ENCODE results near the gene FOXN1.

The FOXN1 gene

DNA sequence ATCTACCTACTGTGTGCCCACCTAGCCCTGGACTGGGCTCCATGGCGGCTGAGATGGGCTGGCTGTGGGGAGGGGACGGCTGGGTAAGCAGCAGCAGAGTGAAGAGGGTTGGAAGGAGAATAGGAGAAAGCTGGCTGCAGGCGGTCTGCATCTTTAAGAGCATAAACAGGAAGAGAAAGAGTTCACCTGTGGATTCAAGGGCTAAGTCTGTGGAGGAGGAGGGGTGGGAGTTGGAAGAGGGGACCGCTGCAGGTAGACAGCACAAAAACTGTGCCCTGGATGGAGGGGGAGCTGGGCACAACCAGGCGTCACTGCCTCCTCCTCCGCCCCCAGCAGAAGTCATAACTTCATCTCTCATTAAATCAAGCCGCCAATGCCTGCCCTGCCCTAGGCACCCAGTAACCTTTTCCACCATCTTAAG is 32.0 kb upstream of the FOXN1 start:
- H3K27me3 ChIP-seq (ENCODE audit: insufficient read depth, insufficient read length): no peaks in the 10 kb centered on the region
- no peak for TF ChIP-seq SUZ12 (IDR thresholded peaks at IDR 0.05; ENCODE audit: extremely low read depth, insufficient read depth, insufficient read length)
- TF ChIP-seq ZNF274 (IDR thresholded peaks at IDR 0.05; ENCODE audit: low read depth, low read length): no peak
- no peak for TF ChIP-seq YY1 (IDR thresholded peaks at IDR 0.05; ENCODE audit: insufficient read depth, insufficient read length)

DNA sequence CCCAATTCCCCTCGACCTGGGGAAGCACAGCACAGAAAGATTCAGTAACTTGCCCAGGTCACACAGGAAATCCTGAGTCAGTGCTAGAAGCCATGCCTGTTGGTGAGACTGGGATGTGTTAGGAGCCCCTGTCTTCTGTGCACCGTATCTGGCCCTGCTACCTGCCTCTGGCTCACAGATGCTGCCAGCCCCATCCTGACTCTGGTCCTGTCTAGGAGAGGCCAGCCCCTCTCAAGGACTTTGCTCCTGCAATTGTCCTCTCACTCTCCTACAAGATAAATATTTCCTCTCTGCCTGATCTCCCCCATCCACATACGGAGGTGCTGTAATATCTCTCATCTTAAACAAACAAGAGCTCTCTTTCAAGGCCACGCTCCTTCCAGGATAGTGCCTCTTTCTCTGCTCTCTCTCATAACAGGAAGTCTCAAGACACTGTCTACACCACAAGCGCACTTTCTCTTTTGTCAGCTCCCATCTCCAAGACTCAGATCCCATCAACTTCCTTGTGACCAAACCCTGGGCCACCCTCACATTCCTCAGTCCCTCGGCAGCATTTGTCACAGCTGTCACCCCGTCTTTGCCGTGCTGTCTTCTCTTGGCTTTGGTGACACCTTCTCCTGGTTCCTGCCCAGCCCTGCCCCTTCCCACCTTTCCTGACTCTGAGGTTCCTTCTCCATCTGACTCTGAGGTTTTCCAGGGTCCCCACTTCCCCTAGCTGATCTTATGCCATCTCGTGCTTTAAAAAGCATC is 30.8 kb upstream of the FOXN1 start:
- peaks cover 6% of the 10 kb centered on the region for H3K4me1 ChIP-seq (ENCODE audit: insufficient read depth, insufficient read length)
- no peak overlapping the region for H3K4me3 ChIP-seq (ENCODE audit: insufficient read length, low read depth)
- H3K9ac ChIP-seq (ENCODE audit: insufficient read length, low read depth): no peak overlapping the region
- H3K9me3 ChIP-seq (ENCODE audit: insufficient read depth, low read length): no peaks in the 10 kb centered on the region
- H3K36me3 ChIP-seq (ENCODE audit: insufficient read depth, insufficient read length, low read length): no peaks in the 10 kb centered on the region
- TF ChIP-seq YY1 (IDR thresholded peaks at IDR 0.05; ENCODE audit: insufficient read depth, insufficient read length): no peak
- TF ChIP-seq SUZ12 (IDR thresholded peaks at IDR 0.05; ENCODE audit: extremely low read depth, insufficient read depth, insufficient read length): no peak
- TF ChIP-seq ZNF274 (IDR thresholded peaks at IDR 0.05; ENCODE audit: low read depth, low read length): no peak
- DNase-seq (ENCODE audit: low read depth, low spot score): no peak
- no peaks in the 10 kb centered on the region for H3K27me3 ChIP-seq (ENCODE audit: insufficient read depth, insufficient read length)

More for the DNA sequence above, 32.0 kb upstream of the FOXN1 start:
- Histone ChIP-seq H3K4me1 (ENCODE audit: insufficient read depth, insufficient read length) (peaks cover 6% of the 10 kb centered on the region), H3K9me3 (ENCODE audit: insufficient read depth, low read length) (no peaks in the 10 kb centered on the region), H3K9ac (ENCODE audit: insufficient read length, low read depth) (no peak overlapping the region), H3K4me3 (ENCODE audit: insufficient read length, low read depth) (no peak overlapping the region), H3K36me3 (ENCODE audit: insufficient read depth, insufficient read length, low read length) (no peaks in the 10 kb centered on the region)
- no peak for DNase-seq (ENCODE audit: low read depth, low spot score)

DNA sequence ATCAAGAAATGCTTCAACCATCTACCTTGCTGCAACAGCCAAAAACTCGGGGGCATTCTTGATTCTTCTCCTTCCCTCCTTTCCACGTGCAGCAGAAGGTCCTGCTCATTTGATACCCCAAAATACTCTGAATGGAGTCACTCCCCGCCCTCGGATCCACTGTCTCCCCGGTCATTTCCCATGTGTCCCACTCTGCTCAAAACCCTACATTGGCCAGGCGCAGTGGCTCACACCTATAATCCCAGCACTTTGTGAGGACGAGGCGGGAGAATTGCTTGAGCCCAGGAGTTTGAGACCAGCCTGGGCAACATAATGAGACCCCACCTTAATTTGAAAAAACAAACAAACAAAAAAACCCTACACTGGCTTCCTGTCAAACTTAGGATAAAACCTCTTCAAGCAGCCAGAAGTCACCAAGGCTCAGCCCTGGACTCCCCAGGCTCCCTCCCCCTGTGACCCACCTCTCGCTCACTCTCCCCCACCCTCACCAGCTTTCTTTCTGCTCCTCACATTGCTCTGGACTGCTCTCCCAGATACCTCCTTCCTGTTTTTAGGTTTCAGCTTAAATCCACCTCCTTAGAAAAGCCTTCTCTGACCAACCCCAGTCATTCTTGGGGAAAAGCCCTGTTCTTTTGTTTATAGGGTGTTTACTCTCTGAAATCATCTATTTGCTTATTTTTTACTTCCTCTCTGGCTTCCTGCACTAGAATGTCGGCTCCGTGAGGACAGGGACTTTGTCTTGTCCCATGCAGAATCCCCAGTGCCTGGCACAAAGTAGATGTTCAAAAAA is 29.9 kb upstream of the FOXN1 start:
- Histone ChIP-seq H3K4me1 (ENCODE audit: insufficient read depth, insufficient read length) (peaks cover 6% of the 10 kb centered on the region), H3K27me3 (ENCODE audit: insufficient read depth, insufficient read length) (no peaks in the 10 kb centered on the region), H3K9ac (ENCODE audit: insufficient read length, low read depth) (no peak overlapping the region), H3K36me3 (ENCODE audit: insufficient read depth, insufficient read length, low read length) (no peaks in the 10 kb centered on the region), H3K4me3 (ENCODE audit: insufficient read length, low read depth) (no peak overlapping the region), H3K9me3 (ENCODE audit: insufficient read depth, low read length) (no peaks in the 10 kb centered on the region)
- DNase-seq (ENCODE audit: low read depth, low spot score): no peak
- no peak for TF ChIP-seq SUZ12 (IDR thresholded peaks at IDR 0.05; ENCODE audit: extremely low read depth, insufficient read depth, insufficient read length)
- TF ChIP-seq YY1 (IDR thresholded peaks at IDR 0.05; ENCODE audit: insufficient read depth, insufficient read length): no peak
- TF ChIP-seq ZNF274 (IDR thresholded peaks at IDR 0.05; ENCODE audit: low read depth, low read length): no peak

DNA sequence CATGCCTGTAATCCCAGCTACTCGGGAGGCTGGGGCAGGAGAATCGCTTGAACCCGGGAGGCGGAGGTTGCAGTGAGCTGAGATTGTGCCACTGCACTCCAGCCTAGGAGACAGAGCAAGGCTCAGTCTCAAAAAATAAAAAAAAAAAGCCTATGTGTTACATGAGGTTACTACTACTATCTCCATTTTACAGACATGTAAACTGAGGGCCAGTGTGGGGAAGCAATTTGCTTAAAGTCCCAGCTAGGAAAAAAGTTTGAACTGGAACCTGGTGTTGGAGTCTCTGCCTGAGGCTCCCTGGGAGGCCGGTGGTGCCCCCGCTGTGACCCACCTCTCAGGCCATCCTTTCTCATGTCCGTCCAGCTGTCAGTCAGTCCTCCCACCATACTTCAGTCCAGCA is 28.2 kb upstream of the FOXN1 start:
- H3K9ac ChIP-seq (ENCODE audit: insufficient read length, low read depth): no peak overlapping the region
- H3K4me1 ChIP-seq (ENCODE audit: insufficient read depth, insufficient read length): no peaks in the 10 kb centered on the region
- no peaks in the 10 kb centered on the region for H3K9me3 ChIP-seq (ENCODE audit: insufficient read depth, low read length)
- DNase-seq (ENCODE audit: low read depth, low spot score): no peak
- H3K27me3 ChIP-seq (ENCODE audit: insufficient read depth, insufficient read length): no peaks in the 10 kb centered on the region
- H3K4me3 ChIP-seq (ENCODE audit: insufficient read length, low read depth): no peak overlapping the region
- TF ChIP-seq SUZ12 (IDR thresholded peaks at IDR 0.05; ENCODE audit: extremely low read depth, insufficient read depth, insufficient read length) (no peak), YY1 (IDR thresholded peaks at IDR 0.05; ENCODE audit: insufficient read depth, insufficient read length) (no peak), ZNF274 (IDR thresholded peaks at IDR 0.05; ENCODE audit: low read depth, low read length) (no peak)
- H3K36me3 ChIP-seq (ENCODE audit: insufficient read depth, insufficient read length, low read length): no peaks in the 10 kb centered on the region

DNA sequence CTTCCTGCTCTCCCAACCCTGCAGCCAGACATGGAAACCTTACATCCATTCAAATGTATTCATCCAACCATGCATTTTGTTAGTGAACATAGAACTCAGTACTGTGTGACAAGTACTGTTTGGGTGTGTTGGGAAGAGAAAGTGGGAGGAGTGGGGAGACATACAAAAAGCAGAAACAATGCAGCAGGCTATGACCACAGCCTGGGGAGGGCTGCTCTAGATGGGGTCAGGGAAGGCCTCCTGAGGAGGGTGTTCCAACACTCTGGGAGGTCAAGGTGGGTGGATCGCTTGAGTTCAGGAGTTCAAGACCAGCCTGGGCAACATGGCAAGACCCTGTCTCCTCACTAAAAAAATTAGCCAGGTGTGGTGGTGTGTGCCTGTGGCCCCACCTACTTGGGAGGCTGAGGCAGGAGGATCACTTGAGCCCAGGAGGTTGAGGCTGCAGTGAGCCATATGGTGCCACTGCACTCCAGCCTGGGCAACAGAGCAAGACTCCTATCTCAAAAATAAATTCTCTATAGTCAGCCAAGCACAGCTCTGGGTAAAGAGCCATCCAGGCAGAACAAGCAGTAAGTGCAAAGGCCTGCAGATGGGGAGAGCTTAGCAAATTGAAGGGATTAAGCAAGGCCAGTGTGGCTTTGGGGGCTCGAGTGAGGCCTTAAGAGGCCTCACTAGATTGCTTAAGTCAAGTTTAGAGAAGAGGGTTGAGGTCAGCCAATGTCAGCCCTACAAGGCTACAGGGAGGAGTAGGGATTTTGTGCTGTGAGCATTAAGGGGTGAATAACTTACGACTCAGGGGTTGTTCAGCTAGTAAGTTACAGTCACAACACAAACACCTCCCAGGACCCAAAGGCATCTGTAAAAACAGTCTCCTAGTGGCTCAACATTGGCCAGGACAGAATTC is 27.2 kb upstream of the FOXN1 start:
- H3K27me3 ChIP-seq (ENCODE audit: insufficient read depth, insufficient read length): no peaks in the 10 kb centered on the region
- H3K9ac ChIP-seq (ENCODE audit: insufficient read length, low read depth): no peak overlapping the region
- H3K4me3 ChIP-seq (ENCODE audit: insufficient read length, low read depth): no peak overlapping the region
- no peaks in the 10 kb centered on the region for H3K36me3 ChIP-seq (ENCODE audit: insufficient read depth, insufficient read length, low read length)
- H3K9me3 ChIP-seq (ENCODE audit: insufficient read depth, low read length): no peaks in the 10 kb centered on the region
- TF ChIP-seq ZNF274 (IDR thresholded peaks at IDR 0.05; ENCODE audit: low read depth, low read length) (no peak), YY1 (IDR thresholded peaks at IDR 0.05; ENCODE audit: insufficient read depth, insufficient read length) (no peak), SUZ12 (IDR thresholded peaks at IDR 0.05; ENCODE audit: extremely low read depth, insufficient read depth, insufficient read length) (no peak)
- no peaks in the 10 kb centered on the region for H3K4me1 ChIP-seq (ENCODE audit: insufficient read depth, insufficient read length)
- DNase-seq (ENCODE audit: low read depth, low spot score): no peak

DNA sequence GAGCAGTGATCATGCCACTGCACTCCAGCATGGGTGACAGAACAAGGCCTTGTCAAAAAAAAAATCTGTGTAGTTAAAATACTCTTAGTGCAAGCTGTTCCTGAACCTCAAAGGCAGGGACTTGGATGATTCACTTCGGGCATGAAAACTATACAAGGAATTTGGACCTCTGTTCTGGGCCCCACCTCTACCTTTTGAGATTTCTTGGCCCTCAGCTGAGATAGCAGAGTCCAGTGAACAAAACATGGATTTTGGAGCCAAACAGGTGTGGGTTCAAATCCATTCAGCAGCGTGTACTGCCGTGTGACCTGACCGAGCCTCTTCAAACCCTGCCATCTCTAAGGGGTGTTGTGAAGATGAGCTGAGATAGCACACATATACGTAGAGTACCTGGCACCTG is 25.9 kb upstream of the FOXN1 start:
- TF ChIP-seq SUZ12 (IDR thresholded peaks at IDR 0.05; ENCODE audit: extremely low read depth, insufficient read depth, insufficient read length) (no peak), YY1 (IDR thresholded peaks at IDR 0.05; ENCODE audit: insufficient read depth, insufficient read length) (no peak), ZNF274 (IDR thresholded peaks at IDR 0.05; ENCODE audit: low read depth, low read length) (no peak)
- Histone ChIP-seq H3K36me3 (ENCODE audit: insufficient read depth, insufficient read length, low read length) (no peaks in the 10 kb centered on the region), H3K4me1 (ENCODE audit: insufficient read depth, insufficient read length) (no peaks in the 10 kb centered on the region), H3K4me3 (ENCODE audit: insufficient read length, low read depth) (no peak overlapping the region), H3K9me3 (ENCODE audit: insufficient read depth, low read length) (no peaks in the 10 kb centered on the region), H3K27me3 (ENCODE audit: insufficient read depth, insufficient read length) (no peaks in the 10 kb centered on the region), H3K9ac (ENCODE audit: insufficient read length, low read depth) (no peak overlapping the region)
- DNase-seq (ENCODE audit: low read depth, low spot score): no peak

Measured in NT2/D1 (cell line).